B cell (primary cell): ENCODE data around the gene ALMS1.

Source experiments
- CTCF ChIP-seq: fragments of 200-600 bp; IDR thresholded peaks from one replicate; pipeline ENCODE4 v1.8.0; 2022; ENCODE audit warnings: antibody characterized with exemption, mild to moderate bottlenecking
- EZH2 ChIP-seq: IDR thresholded peaks from 2 replicates; pipeline ENCODE4 v1.6.1; 2012; ENCODE audit warnings: borderline replicate concordance, low read depth, mild to moderate bottlenecking, moderate library complexity, low read length; ENCODE audit not compliant: insufficient read depth, poor library complexity, severe bottlenecking

- no peak for TF ChIP-seq EZH2
- no peak for TF ChIP-seq CTCF
Observed at GRCh38 chr2:73575261-73575660, 189.6 kb downstream of the ALMS1 start.
